ENCODE data around the gene MARCHF2. TPM values are rescaled to one million over a fixed set of nuclear protein-coding genes. Genes with fewer than 3 reads are reported as not detected.

Gene MARCHF2
- total and polyA plus RNA-seq, 9 of the 15 experiments (the other 6 are each of a cell fraction or from before 2014, with no cell fraction given) = 0.39 to 6.4 (median 2.2) TPM

GRCh38 chr19:8367327-8368001, 45.6 kb upstream of the MARCHF2 start:
- H3K4me2 ChIP-seq (ENCODE audit: insufficient read depth, low read length) = peak overlapping the region; percentile 18
- peaks cover 24 to 55% of the 10 kb centered on the region in 2 experiments for H3K4me1 ChIP-seq (replicated peaks in 1 of 2; ENCODE audit: control insufficient read depth in 2 of 2, insufficient read depth in 2 of 2, low read length in 2 of 2)
- peak overlapping the region; percentile 44 for H2AFZ ChIP-seq (ENCODE audit: low read depth, low read length)
- in situ Hi-C loops (cut with MboI) (no loop called here), intact Hi-C loops (cut with micrococcal nuclease) (no loop called here)
- H3K9me1 ChIP-seq (ENCODE audit: control insufficient read depth, insufficient read depth, low read length) = no peaks in the 10 kb centered on the region
- no peak overlapping the region for H3K27ac ChIP-seq (ENCODE audit: extremely low read depth, low read depth, low read length)
- DNase-seq (ENCODE audit: extremely low read depth in 1 of 4, low spot score in 3 of 4) (peak; percentile 49 to 58 (median 54)), FAIRE-seq (no peak), ATAC-seq (peak; percentile 33)
- peaks cover 0 to 12% of the 10 kb centered on the region in 2 experiments; a peak in 1 of 5 replicates for H3K27me3 ChIP-seq (ENCODE audit: control insufficient read depth in 2 of 2, insufficient read depth in 2 of 2, low read length in 2 of 2)
- H4K20me1 ChIP-seq (replicated peaks; ENCODE audit: control insufficient read depth, insufficient read depth, low read length) = no peaks in the 10 kb centered on the region
- ChIA-PET CTCF (ENCODE audit: low intra/inter-chr PET ratio) (interaction anchor here (0.5 to 1.4 kb wide), 2 partner anchors 14 to 57 kb away, joined by 3 read pairs; no protein-coding TSS in a partner anchor), POLR2A (interaction anchor here (0.6 to 1.2 kb wide), 4 partner anchors 13 to 22 kb away, joined by 3 to 5 read pairs (median 4); no protein-coding TSS in a partner anchor)
- BruUV-seq (replicated peaks) = no TSS peak
- H3K9me3 ChIP-seq (replicated peaks; ENCODE audit: control insufficient read depth, insufficient read depth, low read depth, low read length) = no peaks in the 10 kb centered on the region
- no peak overlapping the region for H3K4me3 ChIP-seq
- H3K9ac ChIP-seq (ENCODE audit: insufficient read depth in 1 of 2, low read depth in 2 of 2, low read length in 2 of 2) = 0 out of 4 replicates have a peak overlapping the region, but pooled peaks of 1 of the 2 experiments have one; percentile 43
- H3K36me3 ChIP-seq (ENCODE audit: control insufficient read depth, insufficient read depth, low read length) = no peaks in the 10 kb centered on the region
- no peaks in the 10 kb centered on the region for H3K79me2 ChIP-seq (ENCODE audit: control insufficient read depth, insufficient read depth, low read length)
- 19% methylated on average over 21 of the region's 23 CpGs for WGBS (ENCODE audit: insufficient coverage, low coverage, missing lambda C conversion rate)
- TF ChIP-seq ZNF586 (CRISPR knock-in tag; conservative IDR thresholded peaks at IDR 0.05) = no peak
- peak; percentile 21 for TF ChIP-seq NCOA4 (IDR thresholded peaks at IDR 0.05; ENCODE audit: partially characterized antibody)
- peak; percentile 96 for TF ChIP-seq ZNF121 (CRISPR knock-in tag; conservative IDR thresholded peaks at IDR 0.05)
- TF ChIP-seq CBFA2T3 (IDR thresholded peaks at IDR 0.05) = peak; percentile 11; the same call in 1 of the 2 replicates
- TF ChIP-seq NCOR1 (IDR thresholded peaks at IDR 0.05) = peak; percentile 82
- TF ChIP-seq TGIF2 (CRISPR knock-in tag; IDR thresholded peaks at IDR 0.05) = no peak
- TF ChIP-seq TFAP4 (CRISPR knock-in tag; IDR thresholded peaks at IDR 0.05; ENCODE audit: borderline replicate concordance) = peak; percentile 39; the same call in 1 of the 2 replicates
- peak; percentile 59; the same call in 1 of the 2 replicates for TF ChIP-seq SMARCA5 (IDR thresholded peaks at IDR 0.05)
- peak; percentile 49; the same call in 1 of the 2 replicates for TF ChIP-seq GABPA (tag; conservative IDR thresholded peaks at IDR 0.05; ENCODE audit: low read depth)
- TF ChIP-seq SMAD4 (CRISPR knock-in tag; conservative IDR thresholded peaks at IDR 0.05) = peak; percentile 90
- peak; percentile 81 for TF ChIP-seq NFIC (IDR thresholded peaks at IDR 0.05)
- peak; percentile 12 for TF ChIP-seq KDM5B (IDR thresholded peaks at IDR 0.05; ENCODE audit: insufficient replicate concordance, low read depth, low read length)
- TF ChIP-seq CEBPG (CRISPR knock-in tag; IDR thresholded peaks at IDR 0.05) = no peak
- TF ChIP-seq CEBPG (tag; conservative IDR thresholded peaks at IDR 0.05 in 1 of 2, IDR thresholded peaks at IDR 0.05 in 1 of 2) = peak in 1 of 2 experiments; percentile 60; a peak in 2 of 4 replicates
- peak; percentile 96 for TF ChIP-seq ZNF24 (IDR thresholded peaks at IDR 0.05)
- no peak for TF ChIP-seq ETV6 (IDR thresholded peaks at IDR 0.05; ENCODE audit: borderline replicate concordance in 1 of 2, low read depth in 2 of 2, low read length in 1 of 2)
- TF ChIP-seq ETV6 (CRISPR knock-in tag; IDR thresholded peaks at IDR 0.05; ENCODE audit: borderline replicate concordance) = no peak
- TF ChIP-seq VEZF1 (CRISPR knock-in tag; IDR thresholded peaks at IDR 0.05) = 0 out of 2 replicates have a peak, but pooled peaks have one; percentile 12
- TF ChIP-seq CEBPB (tag; IDR thresholded peaks at IDR 0.05) = peak; percentile 68
